Measurements from ENCODE around the gene SCTR.

The SCTR gene

GRCh38 chr2:119449521-119449920 lies 74.8 kb downstream of the SCTR start:
- in situ Hi-C loops (cut with MboI; ENCODE audit: low sequenced_read_pairs): no loop called here

- in situ Hi-C loops (cut with MboI; ENCODE audit: low sequenced_read_pairs): no loop called here
Observed at GRCh38 chr2:119448427-119449141, 75.7 kb downstream of the SCTR start.

GRCh38 chr2:119446037-119446436 lies 78.2 kb downstream of the SCTR start:
- in situ Hi-C loops (cut with MboI; ENCODE audit: low sequenced_read_pairs): no loop called here

GRCh38 chr2:119442850-119443249 lies 81.4 kb downstream of the SCTR start:
- in situ Hi-C loops (cut with MboI; ENCODE audit: low sequenced_read_pairs): no loop called here

GRCh38 chr2:119442226-119442619 lies 82.1 kb downstream of the SCTR start:
- in situ Hi-C loops (cut with MboI; ENCODE audit: low sequenced_read_pairs): no loop called here

GRCh38 chr2:119441376-119442225 lies 82.7 kb downstream of the SCTR start:
- in situ Hi-C loops (cut with MboI; ENCODE audit: low sequenced_read_pairs): no loop called here

GRCh38 chr2:119440873-119441272 lies 83.4 kb downstream of the SCTR start:
- in situ Hi-C loops (cut with MboI; ENCODE audit: low sequenced_read_pairs): no loop called here

GRCh38 chr2:119440501-119440870 lies 83.8 kb downstream of the SCTR start:
- in situ Hi-C loops (cut with MboI; ENCODE audit: low sequenced_read_pairs): no loop called here

- in situ Hi-C loops (cut with MboI; ENCODE audit: low sequenced_read_pairs): no loop called here
Observed at GRCh38 chr2:119439574-119440500, 84.4 kb downstream of the SCTR start.

- in situ Hi-C loops (cut with MboI; ENCODE audit: low sequenced_read_pairs): no loop called here
Observed at GRCh38 chr2:119438726-119439284, 85.5 kb downstream of the SCTR start.

GRCh38 chr2:119438128-119438656 lies 86.1 kb downstream of the SCTR start:
- in situ Hi-C loops (cut with MboI; ENCODE audit: low sequenced_read_pairs): no loop called here

- in situ Hi-C loops (cut with MboI; ENCODE audit: low sequenced_read_pairs): no loop called here
Observed at GRCh38 chr2:119436993-119437772, 87.1 kb downstream of the SCTR start.

GRCh38 chr2:119435953-119436297 lies 88.4 kb downstream of the SCTR start:
- in situ Hi-C loops (cut with MboI; ENCODE audit: low sequenced_read_pairs): no loop called here

- in situ Hi-C loops (cut with MboI; ENCODE audit: low sequenced_read_pairs): no loop called here
Observed at GRCh38 chr2:119435081-119435952, 89.0 kb downstream of the SCTR start.

GRCh38 chr2:119434664-119435063 lies 89.6 kb downstream of the SCTR start:
- in situ Hi-C loops (cut with MboI; ENCODE audit: low sequenced_read_pairs): no loop called here

- in situ Hi-C loops (cut with MboI; ENCODE audit: low sequenced_read_pairs): no loop called here
Observed at GRCh38 chr2:119433636-119434327, 90.5 kb downstream of the SCTR start.

GRCh38 chr2:119432851-119433522 lies 91.3 kb downstream of the SCTR start:
- in situ Hi-C loops (cut with MboI; ENCODE audit: low sequenced_read_pairs): no loop called here

Data from HL-60/S4 treated with phorbol 12-myristate 13-acetate at 8.2 ng/mL for 4 days and 3 days (cell line).